K562 (cell line): ENCODE data around the gene THSD8. TPM values are rescaled to one million over a fixed set of nuclear protein-coding genes. Genes with fewer than 3 reads are reported as not detected.
A peak's percentile ranks its signal among the peaks of the same experiment; 100 is the strongest.

Source experiments
- ATF3 ChIP-seq, 2 experiments: fragments of 450-650 bp in 1 of 2; sonication (generic) in 1 of 2; formaldehyde crosslinking in 1 of 2; IDR thresholded peaks in 1 of 2; conservative IDR thresholded peaks in 1 of 2; 2 replicates each; pipeline versions ENCODE4 v1.6.1 to v1.8.1; 2016 to 2023; ENCODE audit warnings: mild to moderate bottlenecking in 2 of 2, moderate library complexity in 2 of 2, inconsistent platforms in 1 of 2, missing genetic modification reagents in 1 of 2
- BRF1 ChIP-seq: IDR thresholded peaks from 3 replicates; pipeline ENCODE4 v1.6.1; 2011; ENCODE audit warnings: borderline replicate concordance, mild to moderate bottlenecking; ENCODE audit not compliant: insufficient read length; ENCODE audit errors: extremely low read depth
- DNMT1 ChIP-seq: fragments of 450-650 bp; IDR thresholded peaks from 2 replicates; pipeline ENCODE4 v1.6.1; 2016; ENCODE audit warnings: antibody characterized with exemption, mild to moderate bottlenecking
- MGA ChIP-seq: fragments of 450-650 bp; IDR thresholded peaks from 2 replicates; pipeline ENCODE4 v1.6.1; 2016; ENCODE audit warnings: mild to moderate bottlenecking, moderate library complexity
- MLLT1 ChIP-seq, 2 experiments: fragments of 450-650 bp; IDR thresholded peaks; 2 replicates each; pipeline ENCODE4 v1.6.1; 2016
- MTA2 ChIP-seq: fragments of 450-650 bp; IDR thresholded peaks from 2 replicates; pipeline ENCODE4 v1.6.1; 2016; ENCODE audit warnings: low read depth
- NFE2 ChIP-seq: IDR thresholded peaks from 2 replicates; pipeline ENCODE4 v1.6.1; 2014; ENCODE audit warnings: antibody characterized with exemption, low read depth
- RB1 ChIP-seq: fragments of 450-650 bp; IDR thresholded peaks from 2 replicates; pipeline ENCODE4 v1.6.1; 2017; ENCODE audit warnings: low read depth, mild to moderate bottlenecking
- SETDB1 ChIP-seq: IDR thresholded peaks from one replicate; pipeline ENCODE4 v1.6.1; 2012; ENCODE audit warnings: low read length, control low read depth, inconsistent platforms
- STAT5B ChIP-seq: fragments of 250-450 bp; sonication (Bioruptor Pico); IDR thresholded peaks from 2 replicates; pipeline ENCODE4 v1.8.0; 2021; ENCODE audit warnings: mild to moderate bottlenecking, inconsistent platforms
- ZNF511 ChIP-seq: sonication (generic); formaldehyde crosslinking; IDR thresholded peaks from 2 replicates; pipeline ENCODE4 v1.8.0; 2022; ENCODE audit warnings: mild to moderate bottlenecking, missing genetic modification reagents
- ZSCAN29 ChIP-seq: fragments of 450-650 bp; IDR thresholded peaks from 2 replicates; pipeline ENCODE4 v1.6.1; 2017
- polyA plus RNA-seq, 8 experiments: library from polyadenylated mRNA; depleted of rRNA in 4 of 8; stranded (reverse) in 5 of 8; unstranded in 3 of 8; fragments of >200 nt; fragmentation: Nextera tagmentation in 2 of 8; fragmentation: Illumina TruSeq in 1 of 8; extraction: Ambion mirVana in 2 of 8; extraction: Trizol in 1 of 8; gene quantifications; 2 replicates each; pipeline versions ENCODE4 v1.2.1 to v1.2.3, GENCODE V29; 2011 to 2014; ENCODE audit warnings: inconsistent platforms in 1 of 8, missing spikeins in 1 of 8
- total RNA-seq, 7 experiments: library from RNA; depleted of rRNA in 6 of 7; stranded (reverse); fragments of >200 nt in 6 of 7; fragmentation: Illumina TruSeq in 2 of 7; extraction: Trizol in 2 of 7; gene quantifications; 2 replicates each; pipeline versions ENCODE4 v1.2.1 to v1.2.3, GENCODE V29; 2011 to 2021; ENCODE audit warnings: low replicate concordance in 1 of 7

The THSD8 gene
- total and polyA plus RNA-seq, 9 of the 15 experiments (the other 6 are each of a cell fraction or from before 2014, with no cell fraction given) = 8.4 to 42.4 (median 19.9) TPM; not detected in 2

GRCh38 chr19:12801466-12802266, at the start of gene THSD8, which contains the start of gene PRDX2 (continued):
- TF ChIP-seq MGA (peak; percentile 80), ZSCAN29 (no peak), DNMT1 (no peak), SETDB1 (no peak), STAT5B (CRISPR knock-in tag) (no peak), MLLT1 (IDR thresholded peaks at IDR 0.05) (peak in 1 of 2 experiments; percentile 68; a peak in 1 of 4 replicates), BRF1 (no peak), NFE2 (no peak), MTA2 (no peak), ATF3 (IDR thresholded peaks at IDR 0.05) (no peak), ATF3 (CRISPR knock-in tag; conservative IDR thresholded peaks at IDR 0.05) (0 out of 2 replicates have a peak, but pooled peaks have one; percentile 14), ZNF511 (CRISPR knock-in tag) (peak; percentile 70; the same call in 1 of the 2 replicates), RB1 (peak; percentile 90)
